Dendritic cell treated with granulocyte-macrophage colony-stimulating factor and Interleukin-4, amounts not matched to agents 40 ng/mL and 50 ng/mL, for 4 days (primary cell): ENCODE data around the gene CWC25.
A peak's percentile ranks its signal among the peaks of the same experiment; 100 is the strongest.
"Not testable (repeated sequence)": the region's sequence is repeated elsewhere in the genome, so short reads cannot be mapped to it uniquely, and the experiment has no call there.

Experiments used
- H3K27ac Mint-ChIP-seq: one replicate; pipeline ENCODE4 v1.8.0; 2022; ENCODE audit warnings: mild to moderate bottlenecking, mixed read lengths
- H3K27me3 Mint-ChIP-seq: one replicate; pipeline ENCODE4 v1.8.0; 2022; ENCODE audit warnings: mild to moderate bottlenecking, mixed read lengths
- H3K36me3 Mint-ChIP-seq: one replicate; pipeline ENCODE4 v1.8.0; 2022; ENCODE audit warnings: low read depth, mixed read lengths
- H3K4me1 Mint-ChIP-seq: one replicate; pipeline ENCODE4 v1.8.0; 2022; ENCODE audit warnings: low read depth, mixed read lengths
- H3K4me3 Mint-ChIP-seq: one replicate; pipeline ENCODE4 v1.8.0; 2022; ENCODE audit warnings: mild to moderate bottlenecking, moderate library complexity, mixed read lengths
- H3K9me3 Mint-ChIP-seq: one replicate; pipeline ENCODE4 v1.8.0; 2022; ENCODE audit warnings: mixed read lengths
- intact Hi-C: fragments of 100-400 bp; cut with micrococcal nuclease; formaldehyde crosslinking; loops from one replicate; pipeline ENCODE4 v1.15.0; 2022

The CWC25 gene

DNA sequence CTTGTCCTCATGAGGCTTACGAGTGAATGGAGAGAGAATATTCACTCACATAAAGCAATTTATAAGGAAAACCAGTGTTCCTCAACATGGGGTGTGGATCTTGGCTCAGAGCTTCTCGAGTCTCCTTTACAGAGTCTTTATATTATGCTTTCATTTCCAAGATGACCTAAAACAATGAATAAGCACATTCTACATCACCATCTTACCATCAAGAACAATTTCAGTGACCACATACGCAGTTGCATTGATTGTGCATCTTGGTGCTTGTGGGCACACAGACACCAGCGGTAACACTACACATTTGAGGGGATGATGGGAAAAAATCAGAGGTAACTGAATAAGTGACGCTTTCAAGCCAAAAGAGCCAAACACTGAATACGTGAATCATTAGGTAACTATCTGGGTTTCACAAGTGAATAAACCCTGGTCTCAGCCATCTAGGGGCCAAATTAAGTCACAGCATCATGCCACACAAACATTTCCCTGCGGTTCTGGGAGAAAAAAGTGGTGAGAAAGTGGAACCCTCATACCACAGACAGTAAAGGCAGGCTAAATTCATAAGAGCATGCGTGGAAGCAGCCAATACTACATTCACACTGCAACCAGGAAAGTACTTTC, 9.4 kb downstream of the CWC25 start:
- intact Hi-C loops: no loop called here
- H3K4me3 Mint-ChIP-seq: no peak overlapping the region
- H3K27ac Mint-ChIP-seq: no peak overlapping the region
- H3K27me3 Mint-ChIP-seq: no peaks in the 10 kb centered on the region
- no peaks in the 10 kb centered on the region for H3K4me1 Mint-ChIP-seq
- peaks cover 90% of the 10 kb centered on the region for H3K36me3 Mint-ChIP-seq
- H3K9me3 Mint-ChIP-seq: no peaks in the 10 kb centered on the region

DNA sequence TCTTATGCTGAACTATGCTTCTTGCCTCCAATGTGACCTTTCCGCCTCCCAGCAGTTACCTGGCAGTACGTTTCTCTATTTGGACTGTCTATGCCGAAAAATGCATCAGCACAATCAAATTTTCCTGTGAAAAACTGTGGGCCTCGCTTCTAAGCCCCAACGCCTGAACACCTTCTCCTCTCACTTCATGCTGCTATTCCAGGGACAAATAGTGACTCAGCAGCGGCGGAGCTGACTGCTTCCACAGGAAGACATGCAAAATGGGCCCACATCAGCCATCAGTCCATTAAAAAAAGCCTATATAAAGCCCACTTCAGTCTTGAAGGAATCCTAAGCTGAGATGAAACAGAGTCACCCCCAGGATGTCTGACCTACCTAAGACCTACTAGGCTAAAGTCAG, 15.3 kb downstream of the CWC25 start:
- intact Hi-C loops: no loop called here
- Mint-ChIP-seq H3K4me3 (no peak overlapping the region), H3K4me1 (no peaks in the 10 kb centered on the region), H3K27me3 (no peaks in the 10 kb centered on the region), H3K27ac (no peak overlapping the region), H3K36me3 (peaks cover 100% of the 10 kb centered on the region), H3K9me3 (no peaks in the 10 kb centered on the region)

GRCh38 chr17:38800237-38800760, 24.8 kb downstream of the CWC25 start:
- H3K27me3 Mint-ChIP-seq: no peaks in the 10 kb centered on the region
- intact Hi-C loops: loop anchor here (2.0 kb wide), 1 partner anchor 25 kb away; the partner anchor contains the start of gene CWC25
- H3K9me3 Mint-ChIP-seq: no peaks in the 10 kb centered on the region

DNA sequence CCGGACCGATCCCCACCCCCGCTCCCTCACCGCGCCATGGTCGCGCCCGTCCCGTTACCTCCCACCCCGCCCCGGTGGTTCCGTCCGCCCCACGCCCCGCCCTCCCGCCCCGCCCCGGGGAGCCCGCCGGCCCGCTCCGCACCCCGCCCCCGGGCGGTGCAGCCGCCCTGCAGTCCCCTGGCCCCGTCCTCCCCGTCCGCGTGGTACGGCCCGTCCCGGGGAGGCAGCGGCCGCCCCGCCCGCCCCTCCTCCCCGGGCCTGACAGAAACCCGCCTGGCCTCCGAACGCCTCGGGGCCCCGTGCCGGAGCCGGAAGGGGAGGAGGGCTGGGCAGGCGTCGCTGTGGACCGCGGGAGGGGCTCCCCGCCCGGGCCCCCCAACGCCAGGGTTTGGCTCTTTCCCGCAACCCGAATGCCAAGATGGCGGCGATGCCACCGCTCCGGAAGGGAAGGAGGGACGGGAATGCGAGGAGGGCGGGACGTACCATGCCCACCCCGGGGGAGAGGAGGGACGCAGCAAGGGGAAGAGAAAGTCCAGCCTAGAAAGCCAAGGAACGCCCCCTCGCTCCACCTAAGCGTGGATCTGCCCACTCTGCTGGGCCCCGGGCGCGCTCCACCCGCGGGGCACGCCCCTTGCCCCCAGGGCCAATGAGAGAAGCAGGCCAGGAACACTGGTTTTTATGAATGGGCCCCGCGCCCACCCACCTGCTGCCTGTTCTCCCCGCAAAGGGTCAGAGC, 25.5 kb downstream of the CWC25 start, which contains the start of gene PIP4K2B:
PIP4K2B (minus strand) TSS at position 56 of the 736 bp plus-strand sequence. CDS start 132 bp downstream, outside the sequence.
- Mint-ChIP-seq H3K4me3 (peak within 1 kb of the TSS; percentile 92), H3K36me3 (peaks cover 75% of the 10 kb centered on the region), H3K9me3 (no peaks in the 10 kb centered on the region), H3K4me1 (peaks cover 37% of the 10 kb centered on the region), H3K27ac (peak within 1 kb of the TSS; percentile 86), H3K27me3 (no peaks in the 10 kb centered on the region)
- intact Hi-C loops: loop anchor here (2.0 kb wide), 1 partner anchor 25 kb away; the partner anchor contains the start of gene CWC25

More at GRCh38 chr17:38800237-38800760, 24.8 kb downstream of the CWC25 start:
- H3K4me3 Mint-ChIP-seq: peak overlapping the region; percentile 67
- peak overlapping the region; percentile 86 for H3K27ac Mint-ChIP-seq
- H3K4me1 Mint-ChIP-seq: peaks cover 37% of the 10 kb centered on the region
- peaks cover 77% of the 10 kb centered on the region for H3K36me3 Mint-ChIP-seq

GRCh38 chr17:38798614-38799500, 26.3 kb downstream of the CWC25 start:
- peaks cover 37% of the 10 kb centered on the region for H3K4me1 Mint-ChIP-seq
- no peaks in the 10 kb centered on the region for H3K9me3 Mint-ChIP-seq
- peak overlapping the region; percentile 92 for H3K4me3 Mint-ChIP-seq
- H3K27me3 Mint-ChIP-seq: no peaks in the 10 kb centered on the region
- H3K27ac Mint-ChIP-seq: peak overlapping the region; percentile 86
- H3K36me3 Mint-ChIP-seq: peaks cover 75% of the 10 kb centered on the region
- intact Hi-C loops: no loop called here

DNA sequence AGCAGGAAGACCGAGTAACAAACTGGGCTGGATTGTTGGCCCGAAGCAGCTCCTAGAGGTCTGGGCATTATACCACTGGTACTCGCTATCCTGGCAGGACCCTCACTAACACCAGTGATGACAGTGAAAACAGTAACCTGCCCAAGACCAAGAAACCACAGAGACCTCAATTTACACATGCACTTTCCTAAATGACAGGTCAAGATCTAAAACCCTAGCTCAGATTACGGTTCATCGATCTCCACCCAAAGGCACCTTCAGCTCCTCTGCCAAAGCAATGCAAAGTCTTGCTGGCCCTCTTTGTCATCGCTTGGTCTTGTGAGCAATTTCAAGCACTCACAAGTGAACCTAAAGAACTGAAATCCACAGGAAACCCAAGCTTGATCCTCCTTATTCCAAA, 27.3 kb downstream of the CWC25 start:
- intact Hi-C loops: no loop called here
- Mint-ChIP-seq H3K9me3 (no peaks in the 10 kb centered on the region), H3K36me3 (peaks cover 71% of the 10 kb centered on the region), H3K4me1 (peaks cover 37% of the 10 kb centered on the region), H3K27ac (peak overlapping the region; percentile 86), H3K4me3 (peak overlapping the region; percentile 92), H3K27me3 (no peaks in the 10 kb centered on the region)

DNA sequence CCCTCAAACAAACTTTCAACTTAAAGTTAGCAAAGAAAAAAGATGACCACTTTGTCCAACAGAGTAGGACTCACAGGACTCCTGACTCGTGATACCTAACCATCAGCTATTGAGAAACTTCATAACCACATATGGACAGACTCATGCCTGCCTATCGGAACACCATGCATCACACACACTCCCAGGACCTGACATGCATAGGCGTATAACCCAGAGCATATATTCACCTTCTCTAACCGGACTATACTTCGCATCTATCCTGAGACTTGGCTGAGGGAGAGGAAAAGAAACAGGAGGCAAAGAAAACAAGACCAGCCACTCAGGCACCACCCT, 28.0 kb downstream of the CWC25 start:
- H3K4me1 Mint-ChIP-seq: peaks cover 37% of the 10 kb centered on the region
- H3K9me3 Mint-ChIP-seq: no peaks in the 10 kb centered on the region
- H3K27ac Mint-ChIP-seq: no peak overlapping the region
- H3K27me3 Mint-ChIP-seq: no peaks in the 10 kb centered on the region
- H3K36me3 Mint-ChIP-seq: peaks cover 64% of the 10 kb centered on the region
- H3K4me3 Mint-ChIP-seq: no peak overlapping the region
- intact Hi-C loops: no loop called here

DNA sequence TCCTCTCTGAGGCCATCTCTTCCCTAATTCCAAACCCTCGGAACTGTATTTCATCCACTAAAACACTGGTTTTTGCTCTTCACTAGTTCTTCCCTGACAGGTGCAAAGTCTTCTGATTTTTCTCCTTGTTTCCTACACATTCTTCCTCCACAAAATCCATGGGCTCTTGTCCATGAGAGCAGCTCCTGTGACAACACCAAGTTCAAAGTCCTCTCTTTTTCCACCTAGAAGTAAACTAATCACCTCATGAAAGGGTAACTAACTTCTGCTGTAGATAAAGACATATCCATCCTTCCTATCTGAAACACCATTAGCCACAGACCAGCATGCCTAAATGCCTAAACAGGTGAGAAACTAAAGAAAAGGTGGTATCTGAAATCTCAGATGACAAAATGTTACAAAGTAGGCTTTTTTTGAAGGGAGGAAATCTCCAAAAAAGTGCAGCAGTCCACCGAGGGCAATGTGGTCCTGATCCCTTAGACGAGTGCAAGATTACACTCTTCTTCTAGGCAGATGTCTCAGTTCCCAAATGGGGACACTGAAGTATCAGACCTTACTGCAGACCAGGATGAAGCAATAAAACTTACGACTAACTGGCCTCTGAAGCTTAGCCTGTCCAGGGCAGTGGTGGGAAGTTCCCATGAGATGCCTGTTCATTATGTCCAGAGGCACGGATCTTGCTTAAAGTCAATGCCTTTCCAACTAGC, 28.5 kb downstream of the CWC25 start:
- H3K9me3 Mint-ChIP-seq: no peaks in the 10 kb centered on the region
- peaks cover 37% of the 10 kb centered on the region for H3K4me1 Mint-ChIP-seq
- H3K27me3 Mint-ChIP-seq: no peaks in the 10 kb centered on the region
- intact Hi-C loops: no loop called here
- peaks cover 59% of the 10 kb centered on the region for H3K36me3 Mint-ChIP-seq
- no peak overlapping the region for H3K27ac Mint-ChIP-seq
- no peak overlapping the region for H3K4me3 Mint-ChIP-seq

GRCh38 chr17:38794221-38794620, 30.9 kb downstream of the CWC25 start:
- Mint-ChIP-seq H3K4me1 (peaks cover 28% of the 10 kb centered on the region), H3K36me3 (peaks cover 42% of the 10 kb centered on the region), H3K27ac (no peak overlapping the region), H3K9me3 (no peaks in the 10 kb centered on the region), H3K4me3 (no peak overlapping the region), H3K27me3 (no peaks in the 10 kb centered on the region)
- intact Hi-C loops: no loop called here

GRCh38 chr17:38791162-38791561, 34.0 kb downstream of the CWC25 start:
- Mint-ChIP-seq H3K4me1 (peaks cover under 1% of the 10 kb centered on the region), H3K27ac (no peak overlapping the region), H3K9me3 (no peaks in the 10 kb centered on the region), H3K36me3 (peaks cover 41% of the 10 kb centered on the region), H3K4me3 (no peak overlapping the region), H3K27me3 (no peaks in the 10 kb centered on the region)
- intact Hi-C loops: no loop called here

DNA sequence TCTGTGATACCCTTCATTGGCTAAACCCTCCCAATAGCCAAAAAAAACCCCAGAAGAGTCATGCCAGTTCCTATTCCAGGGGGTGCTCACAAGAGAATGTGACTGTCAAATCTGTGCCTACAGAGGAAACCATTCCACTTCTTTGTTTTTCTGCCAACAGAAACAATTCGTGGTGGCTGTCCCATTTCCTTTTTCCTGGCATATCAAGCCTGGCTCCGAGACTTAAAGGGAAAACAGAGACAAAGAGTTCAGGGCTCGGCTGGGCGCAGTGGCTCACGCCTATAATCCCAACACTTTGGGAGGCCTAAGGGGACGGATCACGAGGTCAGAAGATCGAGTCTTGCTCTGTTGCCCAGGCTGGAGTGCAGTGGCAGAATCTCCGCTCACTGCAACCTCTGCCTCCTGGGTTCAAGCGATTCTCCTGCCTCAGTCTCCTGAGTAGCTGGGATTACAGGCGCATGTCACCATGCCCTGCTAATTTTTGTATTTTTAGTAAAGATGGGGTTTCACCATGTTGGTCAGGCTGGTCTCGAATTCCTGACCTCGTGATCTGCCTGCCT, 34.9 kb downstream of the CWC25 start:
- H3K4me1 Mint-ChIP-seq, H3K9me3 Mint-ChIP-seq, H3K27ac Mint-ChIP-seq, intact Hi-C loops, H3K4me3 Mint-ChIP-seq, H3K27me3 Mint-ChIP-seq: not testable (repeated sequence)
- H3K36me3 Mint-ChIP-seq: peaks cover 41% of the 10 kb centered on the region

DNA sequence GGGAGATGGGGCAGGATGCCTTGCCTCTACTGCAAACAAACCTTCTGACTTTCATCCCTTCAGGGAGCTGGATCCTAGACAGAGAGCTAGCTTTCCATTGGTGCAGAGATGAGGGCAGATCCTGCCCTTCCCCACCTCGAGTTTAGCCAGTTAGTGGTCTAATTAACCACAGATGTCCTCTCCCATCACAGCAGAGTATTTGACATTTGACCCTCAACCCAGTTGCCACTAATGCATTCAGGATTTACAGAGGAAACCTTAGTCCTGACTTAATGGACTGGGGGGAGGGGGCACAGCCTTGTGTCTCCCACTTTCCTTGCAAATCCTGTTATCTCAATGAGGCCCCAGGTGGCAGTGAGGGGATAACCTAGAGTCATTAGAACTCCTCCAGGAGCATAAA, 35.9 kb downstream of the CWC25 start:
- H3K9me3 Mint-ChIP-seq: no peaks in the 10 kb centered on the region
- no peaks in the 10 kb centered on the region for H3K4me1 Mint-ChIP-seq
- intact Hi-C loops: no loop called here
- H3K36me3 Mint-ChIP-seq: peaks cover 43% of the 10 kb centered on the region
- no peak overlapping the region for H3K4me3 Mint-ChIP-seq
- no peak overlapping the region for H3K27ac Mint-ChIP-seq
- no peaks in the 10 kb centered on the region for H3K27me3 Mint-ChIP-seq

DNA sequence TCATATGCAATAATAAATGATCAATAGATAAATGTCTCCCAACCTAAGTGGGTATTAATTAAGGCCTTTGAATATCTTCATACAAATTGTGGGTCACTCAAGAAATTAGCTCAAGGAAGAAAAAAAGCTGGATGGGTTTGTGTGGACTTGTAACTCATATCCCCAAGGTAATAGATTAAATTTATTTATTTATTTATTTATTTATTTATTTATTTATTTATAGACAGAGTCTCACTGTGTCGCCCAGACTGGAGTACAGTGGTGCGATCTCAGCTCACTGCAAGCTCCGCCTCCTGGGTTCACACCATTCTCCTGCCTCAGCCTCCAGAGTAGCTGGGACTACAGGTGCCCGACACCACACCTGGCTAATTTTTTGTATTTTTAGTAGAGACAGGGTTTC, 37.1 kb downstream of the CWC25 start:
- H3K4me3 Mint-ChIP-seq, H3K27ac Mint-ChIP-seq: not testable (repeated sequence)
- H3K36me3 Mint-ChIP-seq: peaks cover 45% of the 10 kb centered on the region

More for the DNA sequence above, 37.1 kb downstream of the CWC25 start:
- H3K27me3 Mint-ChIP-seq, H3K4me1 Mint-ChIP-seq, intact Hi-C loops, H3K9me3 Mint-ChIP-seq: not testable (repeated sequence)
